ENCODE data around the gene TARM1. TPM values are rescaled to one million over a fixed set of nuclear protein-coding genes. Genes with fewer than 3 reads are reported as not detected.

The TARM1 gene
- polyA plus RNA-seq, 1 donor from 2014 or later: not detected

DNA sequence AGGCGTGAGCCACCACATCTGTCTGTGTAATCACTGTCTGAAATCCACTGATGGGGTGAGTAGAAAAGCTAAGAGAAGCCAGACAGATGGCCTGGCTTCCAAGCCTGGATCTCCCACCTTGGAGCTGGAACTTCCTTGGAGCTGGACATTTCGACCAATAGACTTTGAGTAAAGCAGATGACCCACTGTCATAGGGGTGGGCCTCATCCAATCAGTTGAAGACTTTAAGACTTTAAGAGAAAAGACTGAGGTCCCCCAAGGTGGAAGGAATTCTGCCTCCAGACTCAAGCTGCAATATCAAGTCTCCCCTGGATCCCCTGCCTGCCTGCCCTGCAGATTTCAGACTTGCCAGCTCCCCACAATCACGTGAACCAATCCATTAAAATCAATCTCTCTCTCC is 38.2 kb downstream of the TARM1 start:
- Histone ChIP-seq H3K9ac (ENCODE audit: low read length) (no peak overlapping the region), H2AFZ (ENCODE audit: low read depth, low read length) (no peak overlapping the region), H3K79me2 (replicated peaks; ENCODE audit: insufficient read depth, low read length) (no peaks in the 10 kb centered on the region), H3K27ac (ENCODE audit: low read length) (no peak overlapping the region), H3K4me2 (ENCODE audit: low read length) (no peak overlapping the region), H3K9me2 (ENCODE audit: insufficient read depth, low read length) (no peaks in the 10 kb centered on the region), H3K4me3 (ENCODE audit: low read length) (no peak overlapping the region), H3F3A (ENCODE audit: insufficient read depth, low read length, poor library complexity, severe bottlenecking) (no peaks in the 10 kb centered on the region), H3K9me3 (ENCODE audit: low read length) (no peaks in the 10 kb centered on the region), H3K36me3 (ENCODE audit: insufficient read depth, low read length) (no peaks in the 10 kb centered on the region), H4K20me1 (ENCODE audit: insufficient read depth) (no peaks in the 10 kb centered on the region), H3K27me3 (ENCODE audit: insufficient read depth, low read depth, low read length) (no peaks in the 10 kb centered on the region)
- TF ChIP-seq EZH2 (IDR thresholded peaks at IDR 0.05; ENCODE audit: borderline replicate concordance, insufficient read depth, low read length, poor library complexity, severe bottlenecking) (no peak), EP300 (conservative IDR thresholded peaks at IDR 0.05; ENCODE audit: poor library complexity, severe bottlenecking) (no peak), POLR2AphosphoS5 (IDR thresholded peaks at IDR 0.05) (no peak), MXI1 (conservative IDR thresholded peaks at IDR 0.05; ENCODE audit: poor library complexity, severe bottlenecking) (no peak)
- TF ChIP-seq, protein P1, sequence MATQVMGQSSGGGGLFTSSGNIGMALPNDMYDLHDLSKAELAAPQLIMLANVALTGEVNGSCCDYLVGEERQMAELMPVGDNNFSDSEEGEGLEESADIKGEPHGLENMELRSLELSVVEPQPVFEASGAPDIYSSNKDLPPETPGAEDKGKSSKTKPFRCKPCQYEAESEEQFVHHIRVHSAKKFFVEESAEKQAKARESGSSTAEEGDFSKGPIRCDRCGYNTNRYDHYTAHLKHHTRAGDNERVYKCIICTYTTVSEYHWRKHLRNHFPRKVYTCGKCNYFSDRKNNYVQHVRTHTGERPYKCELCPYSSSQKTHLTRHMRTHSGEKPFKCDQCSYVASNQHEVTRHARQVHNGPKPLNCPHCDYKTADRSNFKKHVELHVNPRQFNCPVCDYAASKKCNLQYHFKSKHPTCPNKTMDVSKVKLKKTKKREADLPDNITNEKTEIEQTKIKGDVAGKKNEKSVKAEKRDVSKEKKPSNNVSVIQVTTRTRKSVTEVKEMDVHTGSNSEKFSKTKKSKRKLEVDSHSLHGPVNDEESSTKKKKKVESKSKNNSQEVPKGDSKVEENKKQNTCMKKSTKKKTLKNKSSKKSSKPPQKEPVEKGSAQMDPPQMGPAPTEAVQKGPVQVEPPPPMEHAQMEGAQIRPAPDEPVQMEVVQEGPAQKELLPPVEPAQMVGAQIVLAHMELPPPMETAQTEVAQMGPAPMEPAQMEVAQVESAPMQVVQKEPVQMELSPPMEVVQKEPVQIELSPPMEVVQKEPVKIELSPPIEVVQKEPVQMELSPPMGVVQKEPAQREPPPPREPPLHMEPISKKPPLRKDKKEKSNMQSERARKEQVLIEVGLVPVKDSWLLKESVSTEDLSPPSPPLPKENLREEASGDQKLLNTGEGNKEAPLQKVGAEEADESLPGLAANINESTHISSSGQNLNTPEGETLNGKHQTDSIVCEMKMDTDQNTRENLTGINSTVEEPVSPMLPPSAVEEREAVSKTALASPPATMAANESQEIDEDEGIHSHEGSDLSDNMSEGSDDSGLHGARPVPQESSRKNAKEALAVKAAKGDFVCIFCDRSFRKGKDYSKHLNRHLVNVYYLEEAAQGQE (IDR thresholded peaks at IDR 0.05; ENCODE audit: borderline replicate concordance): no peak

DNA sequence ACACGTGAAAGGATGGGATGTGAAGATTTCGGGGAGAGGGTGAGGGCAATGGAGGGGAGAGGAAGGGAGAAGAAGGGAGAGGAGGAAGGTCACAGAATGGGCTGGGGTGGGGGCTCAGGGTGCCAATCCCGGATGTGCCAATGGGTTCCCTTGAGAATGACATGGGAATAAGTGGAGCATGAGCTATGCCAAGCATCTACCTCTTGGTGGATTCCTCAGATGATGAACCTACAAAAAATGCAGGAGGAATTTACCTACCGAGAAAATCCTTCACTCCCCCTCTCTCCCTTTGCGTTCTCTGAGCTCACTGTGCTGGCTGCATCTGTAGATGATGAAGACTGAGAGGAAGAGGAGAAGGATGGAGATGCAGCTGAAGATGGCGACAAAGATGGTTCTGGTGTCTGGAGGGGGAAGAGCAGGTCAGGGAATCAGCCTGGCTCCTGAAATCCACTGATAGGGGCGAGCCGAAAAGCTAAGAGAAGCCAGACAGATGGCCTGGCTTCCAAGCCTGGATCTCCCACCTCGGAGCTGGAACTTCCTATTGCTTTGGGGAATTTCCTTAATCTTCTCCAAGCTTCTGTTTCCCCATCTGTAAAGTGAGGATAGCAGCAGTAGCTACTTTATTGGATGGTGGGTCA is 39.1 kb downstream of the TARM1 start:
- TF ChIP-seq, protein P1 (IDR thresholded peaks at IDR 0.05; ENCODE audit: borderline replicate concordance): no peak
- TF ChIP-seq, protein P2, sequence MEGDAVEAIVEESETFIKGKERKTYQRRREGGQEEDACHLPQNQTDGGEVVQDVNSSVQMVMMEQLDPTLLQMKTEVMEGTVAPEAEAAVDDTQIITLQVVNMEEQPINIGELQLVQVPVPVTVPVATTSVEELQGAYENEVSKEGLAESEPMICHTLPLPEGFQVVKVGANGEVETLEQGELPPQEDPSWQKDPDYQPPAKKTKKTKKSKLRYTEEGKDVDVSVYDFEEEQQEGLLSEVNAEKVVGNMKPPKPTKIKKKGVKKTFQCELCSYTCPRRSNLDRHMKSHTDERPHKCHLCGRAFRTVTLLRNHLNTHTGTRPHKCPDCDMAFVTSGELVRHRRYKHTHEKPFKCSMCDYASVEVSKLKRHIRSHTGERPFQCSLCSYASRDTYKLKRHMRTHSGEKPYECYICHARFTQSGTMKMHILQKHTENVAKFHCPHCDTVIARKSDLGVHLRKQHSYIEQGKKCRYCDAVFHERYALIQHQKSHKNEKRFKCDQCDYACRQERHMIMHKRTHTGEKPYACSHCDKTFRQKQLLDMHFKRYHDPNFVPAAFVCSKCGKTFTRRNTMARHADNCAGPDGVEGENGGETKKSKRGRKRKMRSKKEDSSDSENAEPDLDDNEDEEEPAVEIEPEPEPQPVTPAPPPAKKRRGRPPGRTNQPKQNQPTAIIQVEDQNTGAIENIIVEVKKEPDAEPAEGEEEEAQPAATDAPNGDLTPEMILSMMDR (IDR thresholded peaks at IDR 0.05; ENCODE audit: poor library complexity, severe bottlenecking): no peak
- TF ChIP-seq EZH2 (IDR thresholded peaks at IDR 0.05; ENCODE audit: borderline replicate concordance, insufficient read depth, low read length, poor library complexity, severe bottlenecking): no peak
- no peak for TF ChIP-seq POLR2AphosphoS5 (IDR thresholded peaks at IDR 0.05)
- TF ChIP-seq RAD21 (conservative IDR thresholded peaks at IDR 0.05): no peak
- TF ChIP-seq MXI1 (conservative IDR thresholded peaks at IDR 0.05; ENCODE audit: poor library complexity, severe bottlenecking): no peak
- TF ChIP-seq SMC3 (conservative IDR thresholded peaks at IDR 0.05; ENCODE audit: poor library complexity): no peak
- TF ChIP-seq EP300 (conservative IDR thresholded peaks at IDR 0.05; ENCODE audit: poor library complexity, severe bottlenecking): no peak
- TF ChIP-seq TAF1 (IDR thresholded peaks at IDR 0.05; ENCODE audit: low read depth): no peak
- Histone ChIP-seq H3F3A (ENCODE audit: insufficient read depth, low read length, poor library complexity, severe bottlenecking) (no peaks in the 10 kb centered on the region), H4K20me1 (ENCODE audit: insufficient read depth) (no peaks in the 10 kb centered on the region), H3K27ac (ENCODE audit: low read length) (no peak overlapping the region), H3K9me3 (ENCODE audit: low read length) (no peaks in the 10 kb centered on the region), H3K9me2 (ENCODE audit: insufficient read depth, low read length) (no peaks in the 10 kb centered on the region), H3K36me3 (ENCODE audit: insufficient read depth, low read length) (no peaks in the 10 kb centered on the region), H3K4me2 (ENCODE audit: low read length) (no peak overlapping the region), H3K79me2 (replicated peaks; ENCODE audit: insufficient read depth, low read length) (no peaks in the 10 kb centered on the region), H3K27me3 (ENCODE audit: insufficient read depth, low read depth, low read length) (no peaks in the 10 kb centered on the region), H3K4me3 (ENCODE audit: low read length) (no peak overlapping the region), H2AFZ (ENCODE audit: low read depth, low read length) (no peak overlapping the region), H3K9ac (ENCODE audit: low read length) (no peak overlapping the region)
